Measurements from ENCODE around the gene ALDH1A2. TPM values are rescaled to one million over a fixed set of nuclear protein-coding genes. Genes with fewer than 3 reads are reported as not detected.

The ALDH1A2 gene
- total RNA-seq, 2 donors from 2014 or later, result 38.7 to 47.8 TPM

- TF ChIP-seq CTCF (IDR thresholded peaks at IDR 0.05), result no peak
- no peaks in the 10 kb centered on the region for H3K36me3 ChIP-seq
- no peaks in the 10 kb centered on the region for H3K27me3 ChIP-seq
- no peaks in the 10 kb centered on the region for H3K4me1 ChIP-seq
- no peak overlapping the region for H3K27ac ChIP-seq
- peaks cover 15 to 53% of the 10 kb centered on the region in 2 donors for H3K9me3 ChIP-seq
- no peak for DNase-seq (ENCODE audit: low spot score)
- H3K4me3 ChIP-seq, result no peak overlapping the region
These were observed 39.5 kb downstream of the ALDH1A2 start for GRCh38 chr15:58026051-58026450.

GRCh38 chr15:58021332-58022230 is 43.9 kb downstream of the ALDH1A2 start:
- H3K36me3 ChIP-seq, result no peaks in the 10 kb centered on the region
- no peak overlapping the region for H3K27ac ChIP-seq
- no peaks in the 10 kb centered on the region for H3K27me3 ChIP-seq
- no peaks in the 10 kb centered on the region for H3K4me1 ChIP-seq
- no peak for TF ChIP-seq CTCF (IDR thresholded peaks at IDR 0.05)
- H3K4me3 ChIP-seq, result no peak overlapping the region
- DNase-seq (ENCODE audit: low spot score), result no peak
- peaks cover 12 to 32% of the 10 kb centered on the region in 2 donors for H3K9me3 ChIP-seq

GRCh38 chr15:58019503-58020376 is 45.8 kb downstream of the ALDH1A2 start:
- no peak for DNase-seq (ENCODE audit: low spot score)
- Histone ChIP-seq H3K4me1 (no peaks in the 10 kb centered on the region), H3K36me3 (no peaks in the 10 kb centered on the region), H3K4me3 (no peak overlapping the region), H3K27ac (no peak overlapping the region), H3K9me3 (peaks cover 3 to 13% of the 10 kb centered on the region in 2 donors), H3K27me3 (no peaks in the 10 kb centered on the region)
- TF ChIP-seq CTCF (IDR thresholded peaks at IDR 0.05), result no peak

- no peaks in the 10 kb centered on the region for H3K36me3 ChIP-seq
- no peaks in the 10 kb centered on the region for H3K4me1 ChIP-seq
- H3K4me3 ChIP-seq, result no peak overlapping the region
- H3K27ac ChIP-seq, result no peak overlapping the region
- peaks cover 0 to under 1% of the 10 kb centered on the region in 2 donors for H3K9me3 ChIP-seq
- H3K27me3 ChIP-seq, result no peaks in the 10 kb centered on the region
- no peak for DNase-seq (ENCODE audit: low spot score)
- no peak for TF ChIP-seq CTCF (IDR thresholded peaks at IDR 0.05)
These were observed 47.6 kb downstream of the ALDH1A2 start for GRCh38 chr15:58017869-58018268.

- no peak for TF ChIP-seq CTCF (IDR thresholded peaks at IDR 0.05)
- no peaks in the 10 kb centered on the region for H3K9me3 ChIP-seq
- DNase-seq (ENCODE audit: low spot score), result no peak
- H3K27ac ChIP-seq, result no peak overlapping the region
- no peak overlapping the region for H3K4me3 ChIP-seq
- H3K27me3 ChIP-seq, result no peaks in the 10 kb centered on the region
- H3K4me1 ChIP-seq, result no peaks in the 10 kb centered on the region
- H3K36me3 ChIP-seq, result no peaks in the 10 kb centered on the region
These were observed 48.8 kb downstream of the ALDH1A2 start for GRCh38 chr15:58016581-58017175.
